NOMO-1 treated with dmso at 0.1 percent for 144 hours (cell line): ENCODE data around the gene HIVEP1.

ENCODE experiments used
- DNase-seq: peaks from one replicate; lab custom pipeline; 2025; ENCODE audit not compliant: unreplicated experiment; lab: John Stamatoyannopoulos, UW

HIVEP1 gene

GRCh38 chr6:12012038-12012557 lies at the start of gene HIVEP1:
Gene HIVEP1 (plus strand): TSS chr6:12012312. CDS start chr6:12015629, 3,317 bp downstream.
- no peak for DNase-seq

- DNase-seq: no peak
Observed at GRCh38 chr6:11963756-11964500, 48.2 kb upstream of the HIVEP1 start.

- DNase-seq: no peak
Observed at GRCh38 chr6:11964729-11965335, 47.3 kb upstream of the HIVEP1 start.

- DNase-seq: no peak
Observed at GRCh38 chr6:11965499-11965898, 46.6 kb upstream of the HIVEP1 start.

- DNase-seq: no peak
Observed at GRCh38 chr6:11968241-11968806, 43.8 kb upstream of the HIVEP1 start.

- no peak for DNase-seq
Observed at GRCh38 chr6:11969092-11969491, 43.0 kb upstream of the HIVEP1 start.

GRCh38 chr6:11970114-11970513 lies 42.0 kb upstream of the HIVEP1 start:
- DNase-seq: no peak

GRCh38 chr6:11971154-11971553 lies 41.0 kb upstream of the HIVEP1 start:
- DNase-seq: no peak

GRCh38 chr6:11972270-11972669 lies 39.8 kb upstream of the HIVEP1 start:
- no peak for DNase-seq

GRCh38 chr6:11972806-11973205 lies 39.3 kb upstream of the HIVEP1 start:
- DNase-seq: no peak

GRCh38 chr6:11973238-11973637 lies 38.9 kb upstream of the HIVEP1 start:
- DNase-seq: no peak

GRCh38 chr6:11974089-11974488 lies 38.0 kb upstream of the HIVEP1 start:
- DNase-seq: no peak

GRCh38 chr6:11975353-11975977 lies 36.6 kb upstream of the HIVEP1 start:
- peak; percentile 80 for DNase-seq

- no peak for DNase-seq
Observed at GRCh38 chr6:11976489-11976888, 35.6 kb upstream of the HIVEP1 start.

- no peak for DNase-seq
Observed at GRCh38 chr6:11977193-11977592, 34.9 kb upstream of the HIVEP1 start.

GRCh38 chr6:11977738-11978137 lies 34.4 kb upstream of the HIVEP1 start:
- no peak for DNase-seq

- DNase-seq: no peak
Observed at GRCh38 chr6:11978169-11978987, 33.7 kb upstream of the HIVEP1 start.

GRCh38 chr6:11979866-11980265 lies 32.2 kb upstream of the HIVEP1 start:
- DNase-seq: no peak

- no peak for DNase-seq
Observed at GRCh38 chr6:11983306-11983705, 28.8 kb upstream of the HIVEP1 start.

- DNase-seq: no peak
Observed at GRCh38 chr6:11987386-11987785, 24.7 kb upstream of the HIVEP1 start.

- no peak for DNase-seq
Observed at GRCh38 chr6:11989386-11989785, 22.7 kb upstream of the HIVEP1 start.
